Measurements from ENCODE around the gene DHRS7.

- TF ChIP-seq CTCF (IDR thresholded peaks at IDR 0.05) (no peak), POLR2A (IDR thresholded peaks at IDR 0.05) (no peak)
Measured at GRCh38 chr14:60206837-60207533, 41.8 kb upstream of the DHRS7 start.

Measured in Peyer's patch (tissue), 4 donors.